Mesendoderm (in vitro differentiated cells): ENCODE measurements around the gene CUEDC1.
"Not testable (repeated sequence)": the region's sequence is repeated elsewhere in the genome, so short reads cannot be mapped to it uniquely, and the experiment has no call there.

Experiments
- DNase-seq: peaks from one replicate; pipeline ENCODE4 v3.0.0; 2013
- H2AK5ac ChIP-seq: 2 replicates; pipeline ENCODE4 v1.6.1; 2013; ENCODE audit warnings: low read length, inconsistent platforms
- H2BK120ac ChIP-seq: 2 replicates; pipeline ENCODE4 v1.6.1; 2013; ENCODE audit warnings: low read depth, mild to moderate bottlenecking, low read length, moderate library complexity, mixed read lengths
- H2BK15ac ChIP-seq: replicated peaks from 2 replicates; pipeline ENCODE4 v1.6.1; 2013; ENCODE audit warnings: low read depth, mild to moderate bottlenecking, moderate library complexity
- H2BK5ac ChIP-seq: 2 replicates; pipeline ENCODE4 v1.6.1; 2013; ENCODE audit warnings: low read length, inconsistent platforms
- H3K18ac ChIP-seq: 2 replicates; pipeline ENCODE4 v1.6.1; 2013; ENCODE audit warnings: mild to moderate bottlenecking, low read length, mixed read lengths
- H3K23ac ChIP-seq: one replicate; pipeline ENCODE4 v1.6.1; 2013; ENCODE audit warnings: low read length
- H3K27ac ChIP-seq: 2 replicates; pipeline ENCODE4 v1.5.1; 2013; ENCODE audit warnings: low read depth, mild to moderate bottlenecking, inconsistent platforms, low read length, moderate library complexity
- H3K27me3 ChIP-seq: 2 replicates; pipeline ENCODE4 v1.6.1; 2013; ENCODE audit warnings: low read length, control low read depth, mild to moderate bottlenecking, inconsistent platforms; ENCODE audit not compliant: insufficient read depth, poor library complexity
- H3K36me3 ChIP-seq: 2 replicates; pipeline ENCODE4 v1.6.1; 2013; ENCODE audit warnings: low read length, inconsistent platforms; ENCODE audit not compliant: control insufficient read depth, insufficient read depth
- H3K4ac ChIP-seq: one replicate; pipeline ENCODE4 v1.6.1; 2013; ENCODE audit warnings: low read depth, mild to moderate bottlenecking, low read length, moderate library complexity
- H3K4me1 ChIP-seq: 2 replicates; pipeline ENCODE4 v1.6.1; 2013; ENCODE audit warnings: low read depth, low read length, inconsistent platforms; ENCODE audit not compliant: control insufficient read depth
- H3K4me2 ChIP-seq: 2 replicates; pipeline ENCODE4 v1.6.1; 2013; ENCODE audit warnings: low read length
- H3K4me3 ChIP-seq: 2 replicates; pipeline ENCODE4 v1.5.1; 2013; ENCODE audit warnings: mild to moderate bottlenecking, low read length
- H3K56ac ChIP-seq: one replicate; pipeline ENCODE4 v1.6.1; 2013; ENCODE audit warnings: low read length
- H3K79me1 ChIP-seq: 2 replicates; pipeline ENCODE4 v1.6.1; 2013; ENCODE audit warnings: low read length, inconsistent platforms
- H3K79me2 ChIP-seq: 2 replicates; pipeline ENCODE4 v1.6.1; 2013; ENCODE audit warnings: mild to moderate bottlenecking, low read length; ENCODE audit not compliant: control insufficient read depth, insufficient read depth
- H3K9ac ChIP-seq: 2 replicates; pipeline ENCODE4 v1.6.1; 2013; ENCODE audit warnings: low read length, inconsistent platforms
- H4K5ac ChIP-seq: one replicate; pipeline ENCODE4 v1.6.1; 2013; ENCODE audit warnings: low read length
- H4K8ac ChIP-seq: one replicate; pipeline ENCODE4 v1.6.1; 2013; ENCODE audit warnings: low read depth, mild to moderate bottlenecking, control low read depth, low read length, moderate library complexity
- WGBS: extraction: QIAGEN DNeasy Blood & Tissue Kit; methylation state at CpG from one replicate; pipeline ENCODE4 v1.1.7; 2013; ENCODE audit warnings: low lambda C conversion rate, missing lambda C conversion rate; ENCODE audit not compliant: insufficient coverage; ENCODE audit errors: extremely low coverage; 5-methylcytosine and 5-hydroxymethylcytosine counted together

The CUEDC1 gene

GRCh38 chr17:57923182-57923872 is 31.9 kb downstream of the CUEDC1 start:
- Histone ChIP-seq H3K36me3 (no peaks in the 10 kb centered on the region), H2BK120ac (no peak overlapping the region), H3K18ac (no peak overlapping the region), H4K8ac (no peak overlapping the region), H4K5ac (no peak overlapping the region), H2BK5ac (no peak overlapping the region), H3K23ac (no peak overlapping the region), H2BK15ac (no peak overlapping the region), H3K4me3 (no peak overlapping the region), H3K79me1 (no peaks in the 10 kb centered on the region), H3K9ac (no peak overlapping the region), H2AK5ac (no peak overlapping the region), H3K79me2 (no peaks in the 10 kb centered on the region), H3K27me3 (no peaks in the 10 kb centered on the region), H3K27ac (no peak overlapping the region), H3K56ac (no peak overlapping the region), H3K4me1 (peaks cover 7% of the 10 kb centered on the region), H3K4me2 (no peak overlapping the region), H3K4ac (no peak overlapping the region)
- DNase-seq = no peak
- WGBS = no CpG with 5 or more reads among the region's 5 CpGs

GRCh38 chr17:57922745-57923144 is 32.5 kb downstream of the CUEDC1 start:
- not testable (repeated sequence) for H2BK120ac ChIP-seq, H4K5ac ChIP-seq, DNase-seq, H2AK5ac ChIP-seq, H3K4me2 ChIP-seq, H3K23ac ChIP-seq, H3K4ac ChIP-seq, H3K27me3 ChIP-seq, H3K4me3 ChIP-seq, H3K56ac ChIP-seq, H3K79me1 ChIP-seq, H3K36me3 ChIP-seq, H3K27ac ChIP-seq, H3K79me2 ChIP-seq, H4K8ac ChIP-seq, H2BK15ac ChIP-seq, H3K9ac ChIP-seq, H2BK5ac ChIP-seq, H3K18ac ChIP-seq
- no CpG with 5 or more reads among the region's 4 CpGs for WGBS
- H3K4me1 ChIP-seq = peaks cover 10% of the 10 kb centered on the region

DNA sequence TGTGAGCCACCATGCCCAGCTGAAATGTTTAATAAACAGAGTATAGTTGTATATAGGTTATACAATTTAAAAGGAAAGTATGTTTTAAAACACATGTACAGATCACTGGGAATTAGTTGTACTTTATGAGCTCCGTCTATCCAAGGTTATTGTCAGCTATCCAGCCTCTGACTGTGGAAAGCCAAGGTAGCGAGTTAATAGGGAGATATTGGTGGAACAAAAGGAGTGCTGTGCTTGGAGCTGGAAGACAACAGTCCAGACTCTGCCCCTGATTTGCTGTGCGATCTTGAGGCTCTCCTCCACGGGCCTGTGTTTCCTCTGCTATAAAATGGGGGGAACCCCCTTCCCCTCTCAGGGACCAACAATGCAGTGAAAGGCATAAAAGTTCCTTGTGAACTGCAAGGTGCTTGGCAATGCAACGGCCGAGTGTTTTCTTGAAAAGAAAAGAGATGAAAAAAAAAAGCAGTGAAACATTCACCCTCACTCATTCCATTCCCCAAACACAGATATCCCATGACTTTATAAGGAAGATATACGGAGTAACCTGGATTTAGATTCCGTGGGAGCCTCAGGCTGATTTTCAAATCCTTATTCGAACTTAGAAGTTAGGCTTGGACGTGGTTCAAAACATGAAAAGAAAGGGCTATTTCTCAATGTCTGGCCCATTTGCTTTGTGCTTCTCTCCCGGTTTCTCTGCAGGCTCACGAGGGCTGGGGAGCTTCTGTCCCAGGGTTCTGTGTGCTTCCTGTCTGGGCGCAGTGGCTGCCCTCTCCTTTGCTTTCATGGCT is 34.1 kb downstream of the CUEDC1 start:
- no peak overlapping the region for H3K4me2 ChIP-seq
- no CpG with 5 or more reads among the region's 13 CpGs for WGBS
- no peak overlapping the region for H4K5ac ChIP-seq
- no peak overlapping the region for H3K27ac ChIP-seq
- no peaks in the 10 kb centered on the region for H3K36me3 ChIP-seq
- H2BK120ac ChIP-seq = no peak overlapping the region
- H2AK5ac ChIP-seq = no peak overlapping the region
- no peak overlapping the region for H2BK5ac ChIP-seq
- no peak overlapping the region for H3K4me3 ChIP-seq
- H3K18ac ChIP-seq = no peak overlapping the region
- no peak for DNase-seq
- H3K23ac ChIP-seq = no peak overlapping the region
- no peak overlapping the region for H4K8ac ChIP-seq
- peaks cover 3% of the 10 kb centered on the region for H3K79me2 ChIP-seq
- H3K27me3 ChIP-seq = no peaks in the 10 kb centered on the region
- H2BK15ac ChIP-seq = no peak overlapping the region
- peaks cover 13% of the 10 kb centered on the region for H3K4me1 ChIP-seq
- H3K4ac ChIP-seq = no peak overlapping the region
- H3K79me1 ChIP-seq = peaks cover 4% of the 10 kb centered on the region
- no peak overlapping the region for H3K56ac ChIP-seq
- H3K9ac ChIP-seq = no peak overlapping the region

GRCh38 chr17:57919918-57920317 is 35.3 kb downstream of the CUEDC1 start:
- Histone ChIP-seq H2BK15ac (no peak overlapping the region), H2BK120ac (no peak overlapping the region), H3K4ac (no peak overlapping the region), H3K27me3 (no peaks in the 10 kb centered on the region), H3K9ac (no peak overlapping the region), H3K56ac (no peak overlapping the region), H3K23ac (no peak overlapping the region), H3K36me3 (no peaks in the 10 kb centered on the region), H3K18ac (no peak overlapping the region), H2BK5ac (no peak overlapping the region), H3K4me3 (no peak overlapping the region), H3K79me2 (peaks cover 3% of the 10 kb centered on the region), H3K79me1 (peaks cover 4% of the 10 kb centered on the region), H3K4me1 (peaks cover 18% of the 10 kb centered on the region), H4K8ac (no peak overlapping the region), H3K27ac (no peak overlapping the region), H3K4me2 (no peak overlapping the region), H4K5ac (no peak overlapping the region), H2AK5ac (no peak overlapping the region)
- no peak for DNase-seq
- WGBS = no CpG with 5 or more reads among the region's 5 CpGs

- H3K4me2 ChIP-seq = no peak overlapping the region
- H3K27ac ChIP-seq = no peak overlapping the region
- no peak overlapping the region for H4K5ac ChIP-seq
- H2BK5ac ChIP-seq = peak overlapping the region; percentile 3
- WGBS = no CpG with 5 or more reads among the region's 5 CpGs
- peaks cover 3% of the 10 kb centered on the region for H3K79me2 ChIP-seq
- peak overlapping the region; percentile 69 for H3K56ac ChIP-seq
- no peak overlapping the region for H4K8ac ChIP-seq
- H3K9ac ChIP-seq = no peak overlapping the region
- no peaks in the 10 kb centered on the region for H3K36me3 ChIP-seq
- no peaks in the 10 kb centered on the region for H3K27me3 ChIP-seq
- peak; percentile 81 for DNase-seq
- no peak overlapping the region for H3K18ac ChIP-seq
- no peak overlapping the region for H2BK15ac ChIP-seq
- peaks cover 18% of the 10 kb centered on the region for H3K4me1 ChIP-seq
- no peak overlapping the region for H3K23ac ChIP-seq
- H3K79me1 ChIP-seq = peaks cover 4% of the 10 kb centered on the region
- peak overlapping the region; percentile 8 for H2BK120ac ChIP-seq
- no peak overlapping the region for H2AK5ac ChIP-seq
- no peak overlapping the region for H3K4me3 ChIP-seq
- peak overlapping the region; percentile 56 for H3K4ac ChIP-seq
Measured at GRCh38 chr17:57918017-57918895, 37.0 kb downstream of the CUEDC1 start.
